ENCODE measurements around the gene HPCAL1. TPM values are rescaled to one million over a fixed set of nuclear protein-coding genes. Genes with fewer than 3 reads are reported as not detected.

The HPCAL1 gene
- total RNA-seq, 1 donor from 2014 or later: 110 TPM

GRCh38 chr2:10273215-10274175 lies 29.2 kb upstream of the HPCAL1 start:
- H3K9me3 Mint-ChIP-seq: no peaks in the 10 kb centered on the region
- DNase-seq (ENCODE audit: low spot score): no peak
- intact Hi-C loops (cut with micrococcal nuclease): loop anchor here (5.0 kb wide), 1 partner anchor 59 kb away; no protein-coding TSS in a partner anchor
- peaks cover 12% of the 10 kb centered on the region for H3K4me1 Mint-ChIP-seq (ENCODE audit: low read depth)
- H3K4me3 Mint-ChIP-seq (ENCODE audit: low read depth): no peak overlapping the region
- H3K27me3 Mint-ChIP-seq (ENCODE audit: low read depth): no peaks in the 10 kb centered on the region
- no peak overlapping the region for H3K27ac Mint-ChIP-seq
- H3K36me3 Mint-ChIP-seq (ENCODE audit: low read depth): no peaks in the 10 kb centered on the region

- DNase-seq (ENCODE audit: low spot score): no peak
- Mint-ChIP-seq H3K36me3 (ENCODE audit: low read depth) (no peaks in the 10 kb centered on the region), H3K27ac (no peak overlapping the region), H3K4me3 (ENCODE audit: low read depth) (no peak overlapping the region), H3K4me1 (ENCODE audit: low read depth) (peaks cover 17% of the 10 kb centered on the region), H3K9me3 (no peaks in the 10 kb centered on the region), H3K27me3 (ENCODE audit: low read depth) (no peaks in the 10 kb centered on the region)
- intact Hi-C loops (cut with micrococcal nuclease): loop anchor here (5.0 kb wide), 1 partner anchor 58 kb away; no protein-coding TSS in a partner anchor
These were observed 28.3 kb upstream of the HPCAL1 start for GRCh38 chr2:10274376-10274775.

- H3K36me3 Mint-ChIP-seq (ENCODE audit: low read depth): no peaks in the 10 kb centered on the region
- no peak overlapping the region for H3K27ac Mint-ChIP-seq
- intact Hi-C loops (cut with micrococcal nuclease): loop anchor here (5.0 kb wide), 1 partner anchor 57 kb away; no protein-coding TSS in a partner anchor
- H3K4me3 Mint-ChIP-seq (ENCODE audit: low read depth): no peak overlapping the region
- H3K4me1 Mint-ChIP-seq (ENCODE audit: low read depth): peaks cover 17% of the 10 kb centered on the region
- H3K9me3 Mint-ChIP-seq: no peaks in the 10 kb centered on the region
- DNase-seq (ENCODE audit: low spot score): no peak
- no peaks in the 10 kb centered on the region for H3K27me3 Mint-ChIP-seq (ENCODE audit: low read depth)
These were observed 27.5 kb upstream of the HPCAL1 start for GRCh38 chr2:10274983-10275802.

GRCh38 chr2:10276481-10277292 lies 26.0 kb upstream of the HPCAL1 start:
- no peaks in the 10 kb centered on the region for H3K9me3 Mint-ChIP-seq
- no peaks in the 10 kb centered on the region for H3K36me3 Mint-ChIP-seq (ENCODE audit: low read depth)
- intact Hi-C loops (cut with micrococcal nuclease): no loop called here
- H3K4me3 Mint-ChIP-seq (ENCODE audit: low read depth): no peak overlapping the region
- no peaks in the 10 kb centered on the region for H3K27me3 Mint-ChIP-seq (ENCODE audit: low read depth)
- peaks cover 12% of the 10 kb centered on the region for H3K4me1 Mint-ChIP-seq (ENCODE audit: low read depth)
- no peak for DNase-seq (ENCODE audit: low spot score)
- no peak overlapping the region for H3K27ac Mint-ChIP-seq

GRCh38 chr2:10277293-10278028 lies 25.2 kb upstream of the HPCAL1 start:
- no peak for DNase-seq (ENCODE audit: low spot score)
- Mint-ChIP-seq H3K9me3 (no peaks in the 10 kb centered on the region), H3K36me3 (ENCODE audit: low read depth) (no peaks in the 10 kb centered on the region), H3K4me3 (ENCODE audit: low read depth) (no peak overlapping the region), H3K27me3 (ENCODE audit: low read depth) (no peaks in the 10 kb centered on the region), H3K27ac (no peak overlapping the region), H3K4me1 (ENCODE audit: low read depth) (peaks cover 12% of the 10 kb centered on the region)
- intact Hi-C loops (cut with micrococcal nuclease): no loop called here

- H3K9me3 Mint-ChIP-seq: no peaks in the 10 kb centered on the region
- H3K4me1 Mint-ChIP-seq (ENCODE audit: low read depth): peaks cover 16% of the 10 kb centered on the region
- no peaks in the 10 kb centered on the region for H3K27me3 Mint-ChIP-seq (ENCODE audit: low read depth)
- no peak overlapping the region for H3K4me3 Mint-ChIP-seq (ENCODE audit: low read depth)
- no peak for DNase-seq (ENCODE audit: low spot score)
- no peaks in the 10 kb centered on the region for H3K36me3 Mint-ChIP-seq (ENCODE audit: low read depth)
- H3K27ac Mint-ChIP-seq: peak overlapping the region; percentile 25
- intact Hi-C loops (cut with micrococcal nuclease): no loop called here
These were observed 24.5 kb upstream of the HPCAL1 start for GRCh38 chr2:10278029-10278762.

- H3K27me3 Mint-ChIP-seq (ENCODE audit: low read depth): no peaks in the 10 kb centered on the region
- intact Hi-C loops (cut with micrococcal nuclease): no loop called here
- H3K4me1 Mint-ChIP-seq (ENCODE audit: low read depth): peaks cover 20% of the 10 kb centered on the region
- H3K4me3 Mint-ChIP-seq (ENCODE audit: low read depth): no peak overlapping the region
- H3K9me3 Mint-ChIP-seq: no peaks in the 10 kb centered on the region
- no peaks in the 10 kb centered on the region for H3K36me3 Mint-ChIP-seq (ENCODE audit: low read depth)
- no peak for DNase-seq (ENCODE audit: low spot score)
- H3K27ac Mint-ChIP-seq: peak overlapping the region; percentile 25
These were observed 23.8 kb upstream of the HPCAL1 start for GRCh38 chr2:10278763-10279471.

- H3K36me3 Mint-ChIP-seq (ENCODE audit: low read depth): no peaks in the 10 kb centered on the region
- H3K27ac Mint-ChIP-seq: no peak overlapping the region
- no peaks in the 10 kb centered on the region for H3K27me3 Mint-ChIP-seq (ENCODE audit: low read depth)
- no peak for DNase-seq (ENCODE audit: low spot score)
- H3K4me1 Mint-ChIP-seq (ENCODE audit: low read depth): peaks cover 20% of the 10 kb centered on the region
- intact Hi-C loops (cut with micrococcal nuclease): no loop called here
- H3K9me3 Mint-ChIP-seq: no peaks in the 10 kb centered on the region
- no peak overlapping the region for H3K4me3 Mint-ChIP-seq (ENCODE audit: low read depth)
These were observed 23.2 kb upstream of the HPCAL1 start for GRCh38 chr2:10279472-10279870.

GRCh38 chr2:10279946-10280463 lies 22.7 kb upstream of the HPCAL1 start:
- Mint-ChIP-seq H3K4me1 (ENCODE audit: low read depth) (peaks cover 22% of the 10 kb centered on the region), H3K36me3 (ENCODE audit: low read depth) (no peaks in the 10 kb centered on the region), H3K4me3 (ENCODE audit: low read depth) (no peak overlapping the region), H3K27ac (no peak overlapping the region), H3K9me3 (no peaks in the 10 kb centered on the region), H3K27me3 (ENCODE audit: low read depth) (no peaks in the 10 kb centered on the region)
- intact Hi-C loops (cut with micrococcal nuclease): no loop called here
- no peak for DNase-seq (ENCODE audit: low spot score)

GRCh38 chr2:10281891-10282290 lies 20.8 kb upstream of the HPCAL1 start:
- intact Hi-C loops (cut with micrococcal nuclease): loop anchor here (2.0 kb wide), 1 partner anchor 19 kb away; no protein-coding TSS in a partner anchor
- Mint-ChIP-seq H3K4me3 (ENCODE audit: low read depth) (no peak overlapping the region), H3K4me1 (ENCODE audit: low read depth) (peaks cover 24% of the 10 kb centered on the region), H3K36me3 (ENCODE audit: low read depth) (no peaks in the 10 kb centered on the region), H3K9me3 (no peaks in the 10 kb centered on the region), H3K27me3 (ENCODE audit: low read depth) (no peaks in the 10 kb centered on the region), H3K27ac (no peak overlapping the region)
- DNase-seq (ENCODE audit: low spot score): no peak
